Right lobe of liver (tissue), 6 donors: Measurements from ENCODE around the gene RBM33. TPM values are rescaled to one million over a fixed set of nuclear protein-coding genes. Genes with fewer than 3 reads are reported as not detected.

Experiments
- ATAC-seq, 4 donors: fragments of 200-7000 bp; cut with Tn5 transposase; one replicate each; pipeline ENCODE4 v1.9.1; 2020; ENCODE audit warnings: mild to moderate bottlenecking in 4 of 4, moderate library complexity in 4 of 4
- DNase-seq, 3 donors: peaks; one replicate each; pipeline ENCODE4 v3.0.0-alpha.2; 2020
- H3K27ac ChIP-seq, 3 donors: fragments of 200-600 bp; one replicate each; pipeline ENCODE4 v1.8.0; 2022
- H3K27me3 ChIP-seq, 2 donors: fragments of 200-600 bp; one replicate each; pipeline ENCODE4 v1.8.0; 2022
- H3K36me3 ChIP-seq, 4 donors: fragments of 200-600 bp; sonication (generic) in 1 of 4; one replicate each; pipeline versions ENCODE4 v1.5.1 to v1.8.0; 2017 to 2022; ENCODE audit warnings: control low read depth in 1 of 4
- H3K4me1 ChIP-seq, 4 donors: fragments of 200-600 bp; sonication (generic) in 1 of 4; one replicate each; pipeline versions ENCODE4 v1.5.1 to v1.8.0; 2017 to 2022; ENCODE audit warnings: control low read depth in 1 of 4
- H3K4me3 ChIP-seq, 3 donors: fragments of 200-600 bp; one replicate each; pipeline ENCODE4 v1.8.0; 2022
- H3K9me3 ChIP-seq, 4 donors: fragments of 200-600 bp; sonication (generic) in 1 of 4; one replicate each; pipeline versions ENCODE4 v1.5.1 to v1.8.0; 2017 to 2022; ENCODE audit warnings: control low read depth in 1 of 4
- CTCF ChIP-seq, 4 donors: fragments of 200-600 bp in 3 of 4; fragments of 450-650 bp in 1 of 4; IDR thresholded peaks; one replicate each; pipeline versions ENCODE4 v1.5.1 to v1.8.0; 2016 to 2022; ENCODE audit warnings: antibody characterized with exemption in 4 of 4, mild to moderate bottlenecking in 2 of 4
- POLR2A ChIP-seq: fragments of 450-650 bp; IDR thresholded peaks from one replicate; pipeline ENCODE4 v1.6.1; 2017; ENCODE audit warnings: antibody characterized with exemption, mild to moderate bottlenecking
- WGBS: methylation state at CpG from one replicate; pipeline ENCODE4 v1.1.6; 2018; ENCODE audit warnings: low coverage, low lambda C conversion rate; ENCODE audit not compliant: insufficient coverage; ENCODE audit errors: missing lambda C conversion rate; 5-methylcytosine and 5-hydroxymethylcytosine counted together
- intact Hi-C, 2 donors: fragments of 100-400 bp; cut with DNase I; formaldehyde crosslinking; loops; one replicate each; pipeline versions ENCODE4 v1.11.2 to v1.14.1; 2022
- total RNA-seq, 6 experiments: library from RNA; depleted of rRNA in 2 of 6; stranded (reverse); fragments of >200 nt in 2 of 6; fragmentation: NEBNext Ultra II Directional in 3 of 6; extraction: Animal tissue kit (Norgen Biotek cat#: 25700) in 3 of 6; gene quantifications; one replicate each; pipeline versions ENCODE4 v1.1.0 to v1.2.4, GENCODE V29; 2016 to 2023
- donor health status: DM: no; HTN: yes; CAD: no.
- donor health status: DM: no; HTN: no; CAD: no.
- donor health status: DM: no; HTN: no; CAD: no.
- donor health status: DM: no; HTN: yes; CAD: no.
- donor health status: DM: no; HTN: yes; CAD: no.

The RBM33 gene
- total RNA-seq, 6 experiments from 2014 or later = 24.9 to 55.1 (median 32.0) TPM

- Histone ChIP-seq H3K27me3 (no peaks in the 10 kb centered on the region), H3K4me1 (peaks cover 0 to 66% (median 30%) of the 10 kb centered on the region in 4 donors), H3K27ac (no peak overlapping the region), H3K9me3 (no peaks in the 10 kb centered on the region), H3K4me3 (no peak overlapping the region), H3K36me3 (peaks cover 0 to 13% (median 13%) of the 10 kb centered on the region in 4 donors)
- DNase-seq (peak in 2 of 3 donors; percentile 41 to 60), ATAC-seq (peak in 3 of 4 donors; percentile 17 to 31 (median 19))
- 85% methylated on average over 5 of the region's 10 CpGs for WGBS
- TF ChIP-seq POLR2A = no peak
- intact Hi-C loops = no loop called here
Measured at GRCh38 chr7:155713384-155713783, 68.9 kb downstream of the RBM33 start.

GRCh38 chr7:155714702-155715101 is 70.2 kb downstream of the RBM33 start:
- Histone ChIP-seq H3K4me3 (no peak overlapping the region), H3K27ac (peak overlapping the region in 2 of 3 donors; percentile 32 to 84), H3K27me3 (no peaks in the 10 kb centered on the region), H3K36me3 (peaks cover 0 to 13% (median 12%) of the 10 kb centered on the region in 4 donors), H3K9me3 (no peaks in the 10 kb centered on the region), H3K4me1 (peaks cover 0 to 63% (median 28%) of the 10 kb centered on the region in 4 donors)
- intact Hi-C loops = no loop called here
- DNase-seq (no peak), ATAC-seq (peak in 3 of 4 donors; percentile 5 to 8 (median 5))
- 96% methylated on average over 3 of the region's 6 CpGs for WGBS
- no peak for TF ChIP-seq CTCF (IDR thresholded peaks at IDR 0.05)
- TF ChIP-seq POLR2A = no peak

GRCh38 chr7:155715111-155715805 is 70.8 kb downstream of the RBM33 start:
- no peak for TF ChIP-seq POLR2A
- DNase-seq (peak in 1 of 3 donors; percentile 68), ATAC-seq (peak; percentile 86 to 93 (median 88))
- Histone ChIP-seq H3K4me3 (no peak overlapping the region), H3K36me3 (peaks cover 0 to 14% (median 13%) of the 10 kb centered on the region in 4 donors), H3K27me3 (no peaks in the 10 kb centered on the region), H3K27ac (peak overlapping the region in 2 of 3 donors; percentile 32 to 84), H3K9me3 (no peaks in the 10 kb centered on the region), H3K4me1 (peaks cover 0 to 59% (median 26%) of the 10 kb centered on the region in 4 donors)
- intact Hi-C loops = no loop called here
- 66% methylated on average over 11 of the region's 11 CpGs for WGBS

GRCh38 chr7:155717010-155717744 is 72.7 kb downstream of the RBM33 start:
- peak overlapping the region in 2 of 3 donors; percentile 35 to 84 for H3K27ac ChIP-seq
- no peak overlapping the region for H3K4me3 ChIP-seq
- H3K27me3 ChIP-seq = no peaks in the 10 kb centered on the region
- H3K9me3 ChIP-seq = no peaks in the 10 kb centered on the region
- H3K36me3 ChIP-seq = peaks cover 0 to 11% (median 2%) of the 10 kb centered on the region in 4 donors
- TF ChIP-seq CTCF (IDR thresholded peaks at IDR 0.05) (no peak), POLR2A (no peak)
- intact Hi-C loops = no loop called here
- 70% methylated on average over 7 of the region's 12 CpGs for WGBS
- peaks cover 0 to 58% (median 28%) of the 10 kb centered on the region in 4 donors for H3K4me1 ChIP-seq
- ATAC-seq (no peak), DNase-seq (no peak)

- ATAC-seq (peak in 3 of 4 donors; percentile 16 to 52 (median 46)), DNase-seq (no peak)
- Histone ChIP-seq H3K27me3 (no peaks in the 10 kb centered on the region), H3K36me3 (peaks cover 0 to 8% (median 3%) of the 10 kb centered on the region in 4 donors), H3K27ac (no peak overlapping the region), H3K4me3 (no peak overlapping the region), H3K4me1 (peaks cover 0 to 34% (median 14%) of the 10 kb centered on the region in 4 donors), H3K9me3 (no peaks in the 10 kb centered on the region)
- TF ChIP-seq CTCF (IDR thresholded peaks at IDR 0.05) (no peak), POLR2A (no peak)
- 81% methylated on average over 6 of the region's 6 CpGs for WGBS
- intact Hi-C loops = no loop called here
Measured at GRCh38 chr7:155721056-155721455, 76.6 kb downstream of the RBM33 start.
